ENCODE results near the gene PPFIBP1. TPM values are rescaled to one million over a fixed set of nuclear protein-coding genes. Genes with fewer than 3 reads are reported as not detected.
"Not testable (repeated sequence)": the region's sequence is repeated elsewhere in the genome, so short reads cannot be mapped to it uniquely, and the experiment has no call there.

Gene PPFIBP1
- total RNA-seq, 1 donor from 2014 or later = 69.3 TPM

DNA sequence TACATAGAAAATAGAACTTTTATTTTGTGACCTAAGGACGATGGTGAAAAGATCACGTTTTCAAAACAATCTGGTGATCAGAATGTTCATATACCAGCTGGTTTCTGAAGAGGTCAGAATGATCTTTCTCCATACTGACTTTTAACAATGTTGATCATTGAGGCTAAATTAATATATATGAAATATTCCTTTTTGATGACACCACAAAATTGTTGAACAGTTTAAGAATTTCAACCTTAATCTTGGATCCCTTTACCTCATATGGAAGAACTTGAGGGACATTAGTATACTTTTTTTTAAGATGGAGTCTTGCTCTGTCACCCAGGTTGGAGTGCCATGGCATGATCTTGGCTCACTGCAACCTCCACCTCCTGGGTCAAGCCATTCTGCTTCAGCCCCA is 169.4 kb downstream of the PPFIBP1 start:
- FAIRE-seq (no peak), DNase-seq (ENCODE audit: low spot score in 2 of 2) (no peak)

DNA sequence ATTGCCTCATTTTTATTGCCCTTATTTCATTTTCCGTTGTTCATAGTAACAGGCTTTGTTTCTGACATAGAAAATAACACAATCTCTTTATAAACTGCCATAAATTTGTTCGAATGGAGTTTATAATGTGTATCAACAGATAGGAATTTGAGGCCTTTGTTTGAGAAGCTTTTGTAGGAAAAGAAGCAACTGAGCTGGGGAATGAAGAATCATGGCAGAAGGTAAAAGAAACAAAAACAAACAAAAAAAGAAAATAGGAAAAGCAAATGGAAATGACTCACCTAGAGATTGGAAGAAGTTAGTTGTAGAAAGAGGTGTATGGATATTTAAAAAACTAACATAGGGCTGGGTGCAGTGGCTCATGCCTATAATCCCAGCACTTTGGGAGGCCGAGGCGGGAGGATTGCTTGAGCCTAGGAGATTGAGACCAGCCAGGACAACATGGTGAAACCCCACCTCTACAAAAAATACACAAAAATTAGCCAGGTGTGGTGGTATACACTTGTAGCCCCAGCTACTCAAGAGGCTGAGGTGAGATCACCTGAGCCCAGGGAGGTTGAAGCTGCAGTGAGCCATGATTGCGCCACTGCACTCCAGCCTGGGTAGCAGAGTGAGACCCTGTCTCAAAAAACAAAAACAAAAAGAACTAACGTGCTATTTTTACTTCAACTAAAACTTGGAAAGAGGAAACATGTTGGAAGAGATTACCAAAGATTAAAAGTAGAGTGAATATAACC is 171.7 kb downstream of the PPFIBP1 start:
- DNase-seq (ENCODE audit: low spot score in 2 of 2) (no peak), FAIRE-seq (no peak)

DNA sequence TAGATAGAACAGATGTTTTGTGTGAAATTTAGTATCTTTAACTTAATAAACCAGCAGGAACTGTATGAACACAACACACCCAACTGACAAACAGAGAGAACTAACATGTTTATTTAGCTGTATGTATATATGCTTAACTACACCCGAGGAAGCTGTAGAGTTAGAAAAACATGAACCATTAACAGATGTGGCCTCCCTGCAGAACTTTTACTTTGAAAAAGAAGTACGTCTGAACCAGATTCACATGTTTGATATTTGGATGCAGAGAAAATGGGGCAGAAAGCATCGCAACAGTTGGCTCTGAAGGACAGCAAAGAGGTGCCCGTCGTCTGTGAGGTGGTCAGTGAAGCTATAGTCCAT is 172.3 kb downstream of the PPFIBP1 start, which contains the start of gene REP15:
Gene REP15, plus strand, starts transcription at position 155 of the 360 bp plus-strand sequence. Its CDS starts 116 bp downstream, at position 271.
- FAIRE-seq = no peak

DNA sequence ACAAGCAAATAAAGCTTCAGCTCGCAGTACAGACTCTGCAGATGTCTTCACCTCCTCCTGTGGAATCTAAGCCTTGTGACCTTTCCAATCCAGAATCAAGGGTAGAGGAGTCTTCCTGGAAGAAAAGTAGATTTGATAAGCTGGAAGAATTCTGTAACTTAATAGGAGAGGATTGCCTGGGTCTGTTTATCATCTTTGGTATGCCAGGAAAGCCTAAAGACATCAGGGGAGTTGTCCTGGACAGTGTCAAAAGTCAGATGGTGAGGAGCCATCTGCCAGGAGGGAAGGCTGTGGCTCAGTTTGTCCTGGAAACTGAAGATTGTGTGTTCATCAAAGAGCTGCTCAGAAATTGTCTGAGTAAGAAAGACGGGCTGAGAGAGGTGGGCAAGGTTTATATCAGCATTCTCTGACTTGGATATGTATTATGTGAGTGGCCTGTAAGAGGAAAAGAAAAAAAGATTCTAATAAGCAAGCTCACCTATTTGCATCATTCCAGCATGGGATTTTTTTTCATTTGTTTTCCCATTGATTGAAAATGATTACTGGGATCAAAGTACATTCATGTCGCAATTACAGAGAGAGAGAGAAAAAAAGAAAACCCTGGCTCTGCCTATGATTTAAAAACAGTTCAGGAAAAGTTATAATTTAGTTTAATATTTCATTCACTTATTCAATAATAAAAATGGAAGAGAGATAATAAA is 173.0 kb downstream of the PPFIBP1 start:
- DNase-seq (ENCODE audit: low spot score in 2 of 2) (no peak), FAIRE-seq (no peak)

More for the DNA sequence above, 172.3 kb downstream of the PPFIBP1 start, which contains the start of gene REP15:
- DNase-seq (ENCODE audit: low spot score in 2 of 2) = no peak

DNA sequence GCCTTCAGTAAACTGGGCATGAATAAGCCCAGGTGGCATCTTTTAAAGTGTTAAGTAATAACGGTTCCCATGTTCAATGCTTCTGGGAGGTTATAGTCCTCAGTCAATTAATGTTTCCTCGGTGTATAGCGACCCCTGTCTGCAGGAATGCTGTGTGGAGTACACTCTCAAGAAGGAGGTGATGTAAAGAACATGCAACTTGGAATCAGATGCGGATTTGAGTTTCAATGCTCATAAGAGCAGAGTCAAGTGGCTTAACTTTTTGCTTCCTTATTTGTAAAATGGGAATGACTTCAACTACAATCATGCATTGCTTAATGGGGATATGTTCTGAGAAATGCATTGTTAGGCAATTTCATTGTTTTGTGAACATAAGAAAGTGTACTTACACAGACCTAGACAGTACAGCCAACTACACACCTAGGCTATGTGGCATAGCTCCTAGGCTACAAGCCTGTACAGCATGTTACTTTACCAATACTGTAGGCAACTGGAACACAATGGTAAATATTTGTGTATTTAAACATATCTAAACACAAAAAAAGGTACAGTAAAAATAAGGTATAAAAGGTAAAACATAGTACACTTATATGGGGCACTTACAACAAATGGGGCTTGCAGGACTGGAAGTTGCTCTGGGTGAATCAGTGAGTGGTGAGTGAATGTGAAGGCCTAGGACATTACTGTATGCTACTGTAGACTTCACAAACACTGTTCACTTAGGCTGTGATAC is 179.9 kb downstream of the PPFIBP1 start:
- DNase-seq (ENCODE audit: low spot score in 2 of 2) = peak; percentile 5 to 33
- FAIRE-seq = no peak

DNA sequence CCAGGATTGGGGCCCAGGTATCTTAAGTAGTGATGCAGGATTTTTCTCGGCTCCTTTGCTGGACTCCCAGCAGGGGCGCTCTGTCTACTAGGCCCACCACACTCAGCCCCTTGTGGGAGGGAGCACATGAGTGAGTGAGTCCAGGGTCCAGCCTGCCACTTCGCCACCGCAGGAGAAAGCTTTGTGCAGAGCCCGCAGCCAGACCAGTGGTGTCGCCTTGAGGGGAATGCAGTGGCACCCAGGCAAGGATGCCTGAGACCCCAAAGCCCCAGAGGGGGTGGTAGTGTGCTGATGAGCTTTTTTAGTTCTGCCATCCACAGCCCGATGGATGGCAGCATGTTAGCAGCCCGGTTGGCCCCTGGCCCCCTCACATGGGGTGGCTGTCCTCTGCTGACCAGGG is 181.3 kb downstream of the PPFIBP1 start:
- no peak for DNase-seq (ENCODE audit: low spot score in 2 of 2)
- no peak for FAIRE-seq

DNA sequence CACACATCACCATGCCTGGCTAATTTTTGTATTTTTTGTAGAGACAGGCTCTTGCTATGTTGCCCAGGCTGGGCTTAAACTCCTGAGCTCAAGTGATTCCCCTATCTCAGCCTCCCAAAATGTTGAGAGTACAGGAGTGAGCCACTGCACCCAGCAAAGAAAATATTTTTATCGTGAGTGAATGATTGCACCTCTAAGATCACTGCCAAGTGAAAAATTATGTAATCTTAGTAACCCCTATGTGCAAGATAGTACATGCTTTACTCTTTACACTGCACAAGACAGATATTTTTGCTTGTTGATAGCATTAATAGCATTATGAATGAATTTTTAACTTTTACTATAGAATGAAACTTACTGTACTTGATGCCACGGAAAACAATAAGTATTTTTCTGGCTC is 183.2 kb downstream of the PPFIBP1 start:
- DNase-seq (ENCODE audit: low spot score in 2 of 2) (no peak), FAIRE-seq (no peak)

DNA sequence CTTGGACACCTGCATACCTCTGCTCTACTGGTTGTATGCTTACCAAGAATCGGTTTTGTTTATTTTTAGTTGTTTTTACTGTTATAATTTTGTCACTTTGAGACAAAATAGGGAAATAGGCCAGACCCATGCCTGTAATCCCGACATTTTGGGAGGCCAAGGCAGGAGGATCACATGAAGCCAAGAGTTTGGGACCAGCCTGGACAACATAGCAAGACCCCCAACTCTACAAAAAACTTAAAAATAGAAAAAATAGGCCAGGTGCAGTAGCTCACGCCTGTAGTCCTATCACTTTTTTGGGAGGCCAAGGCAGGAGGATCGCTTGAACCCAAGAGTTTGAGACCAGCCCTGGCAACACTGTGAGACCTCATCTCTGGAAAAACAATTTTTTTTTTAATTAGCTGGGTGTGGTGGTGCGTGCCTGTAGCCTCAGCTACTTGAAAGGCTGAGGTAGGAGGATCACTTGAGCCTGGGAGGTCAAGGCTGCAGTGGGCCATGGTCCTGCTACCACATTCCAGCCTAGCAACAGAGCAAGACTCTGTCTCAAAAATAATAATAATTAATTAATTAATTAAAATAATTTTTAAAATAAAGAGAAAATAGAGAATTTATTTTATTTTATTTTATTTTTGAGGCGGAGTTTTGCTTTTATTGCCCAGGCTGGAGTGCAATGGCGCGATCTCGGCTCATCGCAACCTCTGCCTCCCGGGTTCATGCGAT is 185.4 kb downstream of the PPFIBP1 start:
- no peak for FAIRE-seq

DNA sequence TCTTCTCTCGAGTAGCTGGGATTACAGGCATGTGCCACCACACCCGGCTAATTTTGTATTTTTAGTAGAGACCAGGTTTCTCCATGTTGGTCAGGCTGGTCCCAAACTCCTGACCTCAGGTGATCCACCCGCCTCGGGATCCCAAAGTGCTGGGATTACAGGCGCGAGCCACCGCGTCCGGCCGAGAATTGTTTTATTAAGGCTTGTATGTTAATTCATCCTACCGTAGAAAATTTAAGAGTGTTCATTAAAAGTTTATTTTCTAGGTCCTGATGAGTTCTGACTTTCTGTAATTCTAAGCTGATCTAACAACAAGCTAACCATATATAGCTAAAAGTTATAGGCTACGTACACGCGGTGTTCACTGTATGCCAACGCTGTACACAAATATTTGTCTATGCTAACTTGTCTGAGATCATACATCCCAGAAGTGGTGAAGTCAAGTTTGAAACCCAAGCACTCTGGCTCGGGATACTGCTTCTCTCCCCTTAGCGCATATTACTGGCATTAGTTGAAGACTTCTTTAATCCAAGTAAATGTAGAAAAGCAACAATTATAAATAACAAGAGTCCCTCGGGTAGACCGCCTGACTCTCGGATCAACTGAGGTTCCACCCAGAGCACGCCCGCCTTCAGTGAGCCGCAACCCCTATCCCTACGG is 186.1 kb downstream of the PPFIBP1 start:
- FAIRE-seq (no peak), DNase-seq (ENCODE audit: low spot score in 2 of 2) (peak in 1 of 2 donors; percentile 4)

More for the DNA sequence above, 185.4 kb downstream of the PPFIBP1 start:
- DNase-seq (ENCODE audit: low spot score in 2 of 2) = no peak

DNA sequence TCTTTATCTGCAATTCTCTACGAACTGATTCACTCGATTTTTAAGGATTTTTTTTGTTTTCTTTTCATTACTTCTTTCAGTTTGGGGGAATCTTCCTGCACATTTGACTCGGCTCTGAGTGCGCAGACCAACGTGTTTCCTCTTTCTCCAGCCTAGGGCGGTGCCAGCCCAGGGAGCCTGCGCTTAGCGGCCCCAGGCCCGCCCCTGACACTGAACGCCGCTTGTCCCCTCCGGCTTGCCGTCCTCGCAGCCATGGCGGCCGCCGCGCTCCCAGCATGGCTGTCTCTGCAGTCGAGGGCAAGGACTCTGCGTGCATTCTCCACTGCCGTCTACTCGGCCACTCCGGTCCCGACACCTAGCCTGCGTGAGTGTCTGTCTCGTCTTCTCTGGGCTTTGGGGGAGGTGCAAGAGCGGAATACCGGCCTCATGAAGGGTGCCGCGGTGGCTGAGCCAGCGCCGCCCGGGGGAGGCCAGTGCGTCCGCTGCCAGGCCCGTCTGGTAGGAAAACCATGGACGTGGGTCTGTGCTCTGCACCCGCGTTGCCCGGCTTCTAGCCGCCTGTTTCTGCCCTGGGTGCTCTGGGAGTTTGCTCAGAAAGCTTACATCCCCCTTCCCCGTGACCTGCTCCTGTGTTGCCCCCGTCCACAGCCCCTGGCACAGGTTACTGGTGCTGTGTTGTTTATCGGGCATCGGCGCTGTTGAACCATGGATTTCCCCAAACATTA is 186.7 kb downstream of the PPFIBP1 start, which contains the start of gene MRPS35:
Gene MRPS35, plus strand, starts transcription at position 241 of the 725 bp plus-strand sequence. Its CDS starts 12 bp downstream, at position 253.
- FAIRE-seq (no peak), DNase-seq (ENCODE audit: low spot score in 2 of 2) (peak; percentile 64 to 72)

DNA sequence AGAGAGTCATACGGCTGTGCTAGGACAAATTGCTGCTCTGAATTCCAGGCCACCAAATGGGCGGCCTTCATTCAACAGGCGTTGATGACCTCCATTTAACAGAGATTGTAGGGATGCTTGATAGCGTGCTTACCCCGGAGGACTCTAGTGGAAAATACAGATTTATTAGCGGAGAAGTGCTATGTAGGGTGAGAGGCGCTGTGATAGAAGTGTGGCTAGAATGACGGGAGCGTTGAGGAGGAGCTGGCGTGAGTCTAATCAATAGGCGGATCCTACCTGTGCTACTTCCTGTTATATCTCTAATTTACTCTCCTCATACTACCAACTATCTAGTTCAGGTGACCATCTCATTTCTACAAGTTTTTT is 187.3 kb downstream of the PPFIBP1 start:
- DNase-seq (ENCODE audit: low spot score in 2 of 2) (no peak), FAIRE-seq (no peak)

DNA sequence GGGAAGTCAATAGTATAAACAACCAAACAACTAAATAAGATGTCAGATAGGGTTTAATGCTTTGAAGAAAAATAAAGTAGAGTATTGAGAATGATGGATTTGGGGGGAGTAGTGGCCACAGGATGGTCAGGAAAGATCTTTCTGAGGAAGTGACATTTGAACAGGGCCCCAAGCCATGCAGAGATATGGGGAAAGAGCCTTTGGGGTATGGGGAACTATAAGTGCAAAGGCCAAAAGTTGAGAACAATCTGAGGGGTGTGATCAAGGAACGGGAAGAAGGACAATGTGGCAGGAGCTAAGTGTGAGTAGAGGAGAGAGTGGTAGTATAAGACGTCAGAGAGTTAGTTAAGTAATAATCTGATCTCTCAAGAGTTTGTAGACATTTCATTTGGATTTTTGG is 188.0 kb downstream of the PPFIBP1 start:
- DNase-seq (ENCODE audit: low spot score in 2 of 2) = no peak
- no peak for FAIRE-seq

DNA sequence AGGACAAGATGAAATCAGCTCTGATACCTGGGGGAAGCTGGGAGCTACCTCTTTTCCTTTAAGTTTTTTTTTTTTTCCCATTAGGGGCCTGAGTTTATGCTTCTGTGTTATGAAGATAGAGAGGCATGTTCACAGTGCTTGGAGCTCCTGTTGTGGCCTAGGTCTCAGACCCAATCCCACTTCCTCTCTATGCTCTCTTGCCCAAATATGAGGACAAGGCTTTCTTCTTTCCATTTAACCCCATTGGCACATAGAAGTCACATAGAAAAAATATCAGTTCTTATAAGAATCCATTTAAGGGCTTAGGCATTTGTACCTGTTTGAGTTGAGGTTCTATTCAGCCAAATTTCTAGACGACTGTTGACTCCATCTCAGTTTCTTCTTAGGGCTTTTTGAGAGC is 199.2 kb downstream of the PPFIBP1 start:
- FAIRE-seq = no peak
- no peak for DNase-seq (ENCODE audit: low spot score in 2 of 2)

DNA sequence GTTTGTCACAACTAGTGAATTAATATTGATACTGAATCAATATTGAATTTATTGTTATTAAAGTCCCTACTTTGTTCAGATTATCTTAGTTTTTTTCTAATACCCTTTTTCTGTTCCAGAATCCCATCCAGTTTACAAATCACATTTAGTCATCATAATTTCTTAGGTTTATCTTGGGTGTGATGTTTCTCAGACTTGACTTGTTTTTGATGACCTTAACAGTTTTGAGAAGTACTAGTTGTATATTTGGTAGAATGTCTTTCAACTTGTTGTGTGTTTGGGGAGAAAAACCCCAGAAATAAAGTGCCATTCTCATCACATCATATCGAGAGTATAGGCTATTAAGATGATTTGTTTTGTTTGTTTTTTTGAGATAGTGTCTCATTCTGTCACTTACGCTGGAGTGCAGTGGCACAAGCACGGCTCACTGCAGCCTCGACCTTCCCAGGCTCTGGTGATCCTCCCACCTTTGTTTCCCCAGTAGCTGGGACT is 206.1 kb downstream of the PPFIBP1 start:
- DNase-seq (ENCODE audit: low spot score in 2 of 2) = no peak
- no peak for FAIRE-seq

DNA sequence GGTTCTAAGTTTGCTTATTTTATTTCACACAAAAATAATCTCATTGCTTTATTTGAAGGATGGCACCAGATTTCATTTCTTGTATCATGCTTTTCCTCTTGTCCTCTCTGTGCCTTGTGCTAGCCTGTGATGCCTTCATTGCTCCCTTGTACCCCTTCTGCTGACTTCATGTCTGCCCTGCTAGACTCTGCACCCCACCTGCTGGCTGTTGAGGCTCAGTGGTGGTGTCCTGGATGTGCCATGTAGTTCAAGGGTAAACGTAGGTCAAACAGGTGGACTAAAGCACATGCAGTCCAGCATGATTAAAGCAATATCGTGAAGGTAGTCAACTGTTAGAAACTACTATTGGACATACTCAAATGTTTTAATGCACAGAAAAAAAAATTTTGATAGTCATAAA is 208.3 kb downstream of the PPFIBP1 start:
- no peak for DNase-seq (ENCODE audit: low spot score in 2 of 2)
- FAIRE-seq = no peak

DNA sequence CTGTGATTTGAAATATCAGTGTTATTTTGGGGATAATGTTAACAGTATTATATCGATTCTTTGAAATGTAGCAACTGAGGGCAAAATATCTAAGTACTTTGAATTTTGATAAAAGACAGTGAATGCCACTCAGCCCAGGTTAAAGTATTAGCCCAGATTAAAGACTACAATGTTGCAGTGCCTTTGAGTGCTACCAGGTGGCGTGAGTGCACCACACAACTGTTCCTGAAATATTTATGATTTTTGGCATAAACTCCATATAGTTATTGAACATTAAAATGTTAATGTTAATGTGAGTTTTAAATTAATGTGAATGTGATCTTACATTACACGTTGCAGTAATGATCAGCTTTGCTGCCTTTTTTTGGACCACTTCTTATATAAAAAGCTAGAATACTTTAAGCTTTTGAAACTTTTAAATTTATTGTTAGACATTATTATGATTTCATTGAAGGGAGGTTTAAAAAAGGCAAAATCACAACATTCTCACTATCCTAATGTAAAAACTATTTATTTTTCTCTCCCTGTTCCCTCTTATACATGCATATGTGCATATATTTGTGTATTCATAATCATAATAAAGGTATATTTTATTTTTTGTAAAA is 209.1 kb downstream of the PPFIBP1 start:
- DNase-seq (ENCODE audit: low spot score in 2 of 2) = no peak
- peak; percentile 48 for FAIRE-seq

DNA sequence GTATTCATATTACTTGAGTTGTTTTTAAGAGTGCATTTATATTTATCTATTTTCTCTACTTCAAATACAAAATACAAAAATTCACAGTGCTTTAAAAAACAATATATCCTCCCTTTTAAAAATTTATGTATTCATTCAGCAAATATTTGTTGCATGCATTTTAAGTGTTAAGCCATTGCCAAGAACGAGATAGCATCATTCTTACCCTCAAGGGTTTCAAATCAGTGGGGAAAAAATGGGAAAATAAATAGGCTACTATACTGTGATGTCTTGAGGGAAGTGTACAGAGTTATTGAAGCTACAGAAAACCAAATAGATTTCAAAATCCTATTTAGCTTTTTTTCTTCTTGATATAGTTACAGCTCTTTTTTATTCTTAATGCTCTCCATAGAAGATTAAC is 209.8 kb downstream of the PPFIBP1 start:
- FAIRE-seq = peak; percentile 28
- DNase-seq (ENCODE audit: low spot score in 2 of 2) = no peak

DNA sequence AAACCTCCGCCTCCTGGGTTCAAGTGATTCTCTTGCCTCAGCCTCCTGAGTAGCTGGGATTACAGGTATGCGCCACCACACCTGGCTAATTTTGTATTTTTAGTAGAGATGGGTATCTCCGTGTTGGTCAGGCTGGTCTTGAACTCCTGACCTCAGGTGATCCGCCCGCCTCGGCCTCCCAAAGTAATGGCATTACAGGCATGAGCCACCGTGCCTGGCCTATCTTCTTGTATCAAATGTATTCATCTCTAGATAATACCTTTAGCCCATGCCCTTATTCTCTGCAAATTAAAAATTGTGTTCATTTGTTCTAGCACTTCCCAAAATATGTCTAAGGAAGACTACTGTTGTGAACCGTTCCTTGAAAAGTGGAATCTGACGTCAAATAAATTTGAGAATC is 210.3 kb downstream of the PPFIBP1 start:
- FAIRE-seq; DNase-seq (ENCODE audit: low spot score in 2 of 2): not testable (repeated sequence)

DNA sequence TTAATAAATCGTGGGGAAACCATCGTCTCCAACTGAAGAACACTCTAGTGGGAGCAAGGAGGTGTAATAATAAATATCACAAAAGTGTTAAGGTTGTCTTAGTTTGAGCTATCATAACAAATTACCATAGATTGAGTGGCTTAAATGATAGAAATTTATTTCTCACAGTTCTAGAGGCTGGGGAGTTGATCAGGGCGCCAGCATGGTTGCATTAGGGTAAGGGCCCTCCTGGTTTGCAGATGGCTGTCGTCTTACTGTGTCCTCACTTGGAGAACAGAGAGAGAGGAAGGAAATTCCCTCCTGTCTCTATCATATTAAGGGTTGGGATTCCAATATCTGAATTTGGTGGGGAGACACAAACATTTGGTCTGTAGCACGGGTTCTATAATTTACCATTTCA is 219.6 kb downstream of the PPFIBP1 start:
- FAIRE-seq (no peak), DNase-seq (ENCODE audit: low spot score in 2 of 2) (no peak)
